HepG2 (cell line): ENCODE measurements around the gene TBKBP1. TPM values are rescaled to one million over a fixed set of nuclear protein-coding genes. Genes with fewer than 3 reads are reported as not detected.

Source experiments
- ATAC-seq: fragments of 200-7000 bp; cut with Tn5 transposase; 3 replicates; pipeline ENCODE4 v1.9.1; 2020; ENCODE audit warnings: mild to moderate bottlenecking, moderate library complexity
- BruUV-seq: library from RNA; stranded (reverse); fragments of 400-500 nt; replicated peaks from 2 replicates; lab custom pipeline; 2021; lab: Mats Ljungman, UMichigan
- CTCF ChIA-PET: fragments of 300-600 bp; formaldehyde crosslinking; extraction: SDS; loops from one replicate; lab custom pipeline; 2021; ENCODE audit warnings: low total read pairs, inconsistent platforms, low intra/inter-chr PET ratio; lab: Yijun Ruan, JAX
- POLR2A ChIA-PET: fragments of 350-600 bp; sonication (Branson Sonifier 250); formaldehyde crosslinking; loops from one replicate; lab custom pipeline; 2020; ENCODE audit warnings: antibody characterized with exemption, inconsistent platforms; lab: Yijun Ruan, JAX
- DNase-seq: peaks from one replicate; pipeline ENCODE4 v3.0.0-alpha.2; 2015; ENCODE audit warnings: low spot score
- FAIRE-seq: peaks from 3 replicates; lab custom pipeline; 2011; peaks lifted over from hg19 to GRCh38; lab: Jason Lieb, UNC
- H2AFZ ChIP-seq: one replicate; pipeline ENCODE4 v1.6.1; 2011; ENCODE audit warnings: low read length, inconsistent platforms
- H3K27ac ChIP-seq: fragments of 300-600 bp; 3 replicates; pipeline ENCODE4 v1.8.0; 2011; ENCODE audit warnings: mixed run types, mild to moderate bottlenecking, mixed read lengths, low read length, inconsistent platforms; ENCODE audit not compliant: insufficient read depth; ENCODE audit errors: extremely low read length
- H3K27me3 ChIP-seq, 2 experiments: fragments of 200-600 bp in 1 of 2; 2 replicates in 1 of 2; 3 replicates in 1 of 2; pipeline versions ENCODE4 v1.6.0 to v1.8.0; 2011; ENCODE audit warnings: low read length in 2 of 2, mild to moderate bottlenecking in 2 of 2, moderate library complexity in 2 of 2, inconsistent platforms in 1 of 2; ENCODE audit not compliant: insufficient read depth in 2 of 2, control insufficient read depth in 1 of 2
- H3K36me3 ChIP-seq, 2 experiments: fragments of 200-600 bp in 1 of 2; replicated peaks in 1 of 2; 2 replicates in 1 of 2; 3 replicates in 1 of 2; pipeline versions ENCODE4 v1.5.1 to v1.8.0; 2011; ENCODE audit warnings: low read length in 2 of 2, inconsistent platforms in 1 of 2; ENCODE audit not compliant: insufficient read depth in 2 of 2, control insufficient read depth in 1 of 2
- H3K4me1 ChIP-seq: 2 replicates; pipeline ENCODE4 v1.5.1; 2012; ENCODE audit warnings: low read length, inconsistent platforms; ENCODE audit not compliant: insufficient read depth
- H3K4me2 ChIP-seq: 2 replicates; pipeline ENCODE4 v1.6.0; 2011; ENCODE audit warnings: low read depth, low read length, inconsistent platforms
- H3K4me3 ChIP-seq, 3 experiments: fragments of 200-600 bp in 1 of 3; sonication (generic), shearing (Covaris generic) in 1 of 3; replicated peaks in 1 of 3; 2 replicates each; pipeline ENCODE4 v1.5.1; 2011 to 2016; ENCODE audit warnings: low read length in 3 of 3, inconsistent platforms in 2 of 3, low read depth in 2 of 3, mild to moderate bottlenecking in 2 of 3, control low read depth in 1 of 3, mixed read lengths in 1 of 3; ENCODE audit not compliant: insufficient read depth in 1 of 3
- H3K79me2 ChIP-seq: one replicate; pipeline ENCODE4 v1.6.1; 2011; ENCODE audit warnings: low read length, inconsistent platforms; ENCODE audit not compliant: insufficient read depth
- H3K9ac ChIP-seq: 2 replicates; pipeline ENCODE4 v1.6.0; 2011; ENCODE audit warnings: mild to moderate bottlenecking, low read depth, low read length, inconsistent platforms; ENCODE audit not compliant: insufficient read depth
- H3K9me3 ChIP-seq: 2 replicates; pipeline ENCODE4 v1.5.1; 2012; ENCODE audit warnings: mild to moderate bottlenecking, low read length
- H4K20me1 ChIP-seq: 2 replicates; pipeline ENCODE4 v1.6.0; 2011; ENCODE audit warnings: inconsistent platforms, mild to moderate bottlenecking, low read length, moderate library complexity; ENCODE audit not compliant: insufficient read depth
- CBX5 ChIP-seq: sonication (generic); formaldehyde crosslinking; IDR thresholded peaks from 2 replicates; pipeline ENCODE4 v1.4.0; 2020; ENCODE audit warnings: missing genetic modification reagents, borderline replicate concordance
- CENPT ChIP-seq: sonication (generic); formaldehyde crosslinking; IDR thresholded peaks from 2 replicates; pipeline ENCODE4 v1.8.0; 2022; ENCODE audit warnings: low read depth, mild to moderate bottlenecking, moderate library complexity, missing genetic modification reagents
- GTF2F1 ChIP-seq: fragments of 150-350 bp; IDR thresholded peaks from 2 replicates; pipeline ENCODE4 v1.6.1; 2014; ENCODE audit warnings: low read length
- LCORL ChIP-seq, 2 experiments: fragments of 450-650 bp in 1 of 2; sonication (generic) in 1 of 2; formaldehyde crosslinking in 1 of 2; IDR thresholded peaks; 2 replicates each; pipeline versions ENCODE4 v1.5.0 to v1.6.1; 2017 to 2020; ENCODE audit warnings: antibody characterized with exemption in 1 of 2, missing genetic modification reagents in 1 of 2
- MBD4 ChIP-seq: IDR thresholded peaks from 2 replicates; pipeline ENCODE4 v1.6.1; 2012; ENCODE audit warnings: low read length, inconsistent platforms, borderline replicate concordance
- SP140L ChIP-seq: sonication (generic); formaldehyde crosslinking; IDR thresholded peaks from 2 replicates; pipeline ENCODE4 v1.4.0; 2020; ENCODE audit warnings: missing genetic modification reagents, borderline replicate concordance
- STAT5B ChIP-seq: sonication (generic); formaldehyde crosslinking; IDR thresholded peaks from 2 replicates; pipeline ENCODE4 v1.4.0; 2020; ENCODE audit warnings: missing genetic modification reagents
- ZBTB21 ChIP-seq: sonication (generic); formaldehyde crosslinking; IDR thresholded peaks from 2 replicates; pipeline ENCODE4 v1.4.0; 2020; ENCODE audit warnings: missing genetic modification reagents
- ZNF253 ChIP-seq: sonication (generic); formaldehyde crosslinking; IDR thresholded peaks from 2 replicates; pipeline ENCODE4 v1.8.0; 2022; ENCODE audit warnings: mild to moderate bottlenecking, missing genetic modification reagents, borderline replicate concordance
- ZNF605 ChIP-seq: sonication (generic); formaldehyde crosslinking; IDR thresholded peaks from 2 replicates; pipeline ENCODE4 v1.8.0; 2022; ENCODE audit warnings: mild to moderate bottlenecking, missing genetic modification reagents
- ZNF672 ChIP-seq: sonication (generic); formaldehyde crosslinking; IDR thresholded peaks from 2 replicates; pipeline ENCODE4 v1.8.1; 2022; ENCODE audit warnings: missing genetic modification reagents
- WGBS: methylation state at CpG from one replicate; pipeline ENCODE4 v1.1.6; 2017; ENCODE audit warnings: low lambda C conversion rate; 5-methylcytosine and 5-hydroxymethylcytosine counted together
- in situ Hi-C: cut with HindIII; loops from 2 replicates; pipeline ENCODE4 v1.10.0; 2017; ENCODE audit warnings: low pct_unique_long_range_greater_than_20kb; ENCODE audit not compliant: extremely low pct_ligation_motif_present
- intact Hi-C: fragments of 100-400 bp; cut with micrococcal nuclease; formaldehyde crosslinking; loops from one replicate; pipeline ENCODE4 v1.10.0; 2022; ENCODE audit not compliant: unreplicated experiment
- polyA plus RNA-seq, 8 experiments: library from polyadenylated mRNA; depleted of rRNA in 3 of 8; stranded (reverse) in 7 of 8; unstranded in 1 of 8; fragments of >200 nt; fragmentation: Illumina TruSeq in 4 of 8; extraction: Trizol in 4 of 8; gene quantifications; 2 replicates each; pipeline versions ENCODE4 v1.2.1 to v1.2.3, GENCODE V29; 2011 to 2016; ENCODE audit warnings: low read depth in 4 of 8, missing spikeins in 1 of 8, mixed read lengths in 1 of 8; ENCODE audit not compliant: insufficient read depth in 1 of 8
- total RNA-seq, 5 experiments: library from RNA; depleted of rRNA; stranded (reverse); fragments of >200 nt; fragmentation: Illumina TruSeq; extraction: Trizol; gene quantifications; 2 replicates each; pipeline ENCODE4 v1.2.3, GENCODE V29; 2016; ENCODE audit warnings: low read depth in 1 of 5
- TF ChIP-seq, protein P1 (sequence below): sonication (generic); formaldehyde crosslinking; IDR thresholded peaks from 2 replicates; pipeline ENCODE4 v1.5.0; 2020; ENCODE audit warnings: missing genetic modification reagents
- TF ChIP-seq, protein P2 (sequence below): sonication (generic); formaldehyde crosslinking; IDR thresholded peaks from 2 replicates; pipeline ENCODE4 v1.4.0; 2020; ENCODE audit warnings: mild to moderate bottlenecking, low read depth, missing genetic modification reagents
- TF ChIP-seq, protein P3 (sequence below): sonication (generic); formaldehyde crosslinking; IDR thresholded peaks from 2 replicates; pipeline ENCODE4 v1.5.1; 2020; ENCODE audit warnings: mild to moderate bottlenecking, moderate library complexity, missing genetic modification reagents
- TF ChIP-seq, protein P4 (sequence below): sonication (generic); formaldehyde crosslinking; IDR thresholded peaks from 2 replicates; pipeline ENCODE4 v1.4.0; 2020; ENCODE audit warnings: mild to moderate bottlenecking, low read depth, missing genetic modification reagents
- TF ChIP-seq, protein P5 (sequence below): IDR thresholded peaks from 2 replicates; pipeline ENCODE4 v1.6.1; 2016; ENCODE audit warnings: mild to moderate bottlenecking
- TF ChIP-seq, protein P6 (sequence below): sonication (generic); formaldehyde crosslinking; IDR thresholded peaks from 2 replicates; pipeline ENCODE4 v1.5.0; 2020; ENCODE audit warnings: mild to moderate bottlenecking, missing genetic modification reagents, borderline replicate concordance

The TBKBP1 gene
- total and polyA plus RNA-seq, 2 of the 13 experiments (the other 11 are each of a cell fraction or from before 2014, with no cell fraction given) = 2.6 to 7.0 TPM

DNA sequence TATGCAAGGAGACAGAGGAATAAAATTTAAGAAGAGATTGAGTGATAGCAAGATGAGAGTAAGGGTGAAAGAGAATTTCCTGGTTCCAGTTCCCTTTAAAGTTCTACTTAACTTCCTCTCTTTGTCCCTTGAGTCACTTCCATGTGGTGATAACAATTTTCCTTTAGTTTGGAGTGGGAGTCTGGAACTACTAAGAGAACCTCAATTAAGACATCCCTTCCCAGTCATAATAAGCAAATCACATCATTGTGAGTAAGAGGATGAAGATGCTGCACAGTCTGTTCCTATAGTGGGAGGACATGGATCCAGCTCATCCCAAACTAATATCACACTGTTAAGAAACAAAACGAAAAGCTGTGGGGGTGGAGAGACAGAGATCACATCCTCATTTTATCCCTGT, 63.4 kb downstream of the TBKBP1 start:
- no peak overlapping the region for H3K4me2 ChIP-seq
- intact Hi-C loops (no loop called here), in situ Hi-C loops (no loop called here)
- 0% methylated on average over 1 of the region's 1 CpG for WGBS
- H3K9me3 ChIP-seq = peaks cover 10% of the 10 kb centered on the region
- FAIRE-seq = no peak
- no peak overlapping the region for H2AFZ ChIP-seq
- H3K27me3 ChIP-seq = peaks cover 2 to 11% of the 10 kb centered on the region in 2 experiments; a peak in 2 of 5 replicates
- H3K9ac ChIP-seq = no peak overlapping the region
- CTCF ChIA-PET = no interaction called here
- no peaks in the 10 kb centered on the region for H3K36me3 ChIP-seq
- no peak overlapping the region for H3K27ac ChIP-seq
- no peak for ATAC-seq
- H3K4me3 ChIP-seq = no peak overlapping the region
- POLR2A ChIA-PET = no interaction called here
- no peaks in the 10 kb centered on the region for H4K20me1 ChIP-seq
- DNase-seq = no peak
- no peaks in the 10 kb centered on the region for H3K79me2 ChIP-seq
- no TSS peak for BruUV-seq
- H3K4me1 ChIP-seq = no peaks in the 10 kb centered on the region
- TF ChIP-seq GTF2F1 (no peak), MBD4 (no peak), SP140L (CRISPR knock-in tag) (no peak), ZBTB21 (CRISPR knock-in tag) (no peak), STAT5B (CRISPR knock-in tag) (no peak), CBX5 (CRISPR knock-in tag) (no peak), ZNF253 (CRISPR knock-in tag) (no peak), CENPT (CRISPR knock-in tag) (no peak), ZNF672 (CRISPR knock-in tag) (no peak), ZNF605 (no peak), LCORL (IDR thresholded peaks at IDR 0.05) (no peak), LCORL (CRISPR knock-in tag; IDR thresholded peaks at IDR 0.05) (no peak)
- TF ChIP-seq, protein P1, sequence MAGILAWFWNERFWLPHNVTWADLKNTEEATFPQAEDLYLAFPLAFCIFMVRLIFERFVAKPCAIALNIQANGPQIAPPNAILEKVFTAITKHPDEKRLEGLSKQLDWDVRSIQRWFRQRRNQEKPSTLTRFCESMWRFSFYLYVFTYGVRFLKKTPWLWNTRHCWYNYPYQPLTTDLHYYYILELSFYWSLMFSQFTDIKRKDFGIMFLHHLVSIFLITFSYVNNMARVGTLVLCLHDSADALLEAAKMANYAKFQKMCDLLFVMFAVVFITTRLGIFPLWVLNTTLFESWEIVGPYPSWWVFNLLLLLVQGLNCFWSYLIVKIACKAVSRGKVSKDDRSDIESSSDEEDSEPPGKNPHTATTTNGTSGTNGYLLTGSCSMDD (CRISPR knock-in tag) = no peak
- TF ChIP-seq, protein P2, sequence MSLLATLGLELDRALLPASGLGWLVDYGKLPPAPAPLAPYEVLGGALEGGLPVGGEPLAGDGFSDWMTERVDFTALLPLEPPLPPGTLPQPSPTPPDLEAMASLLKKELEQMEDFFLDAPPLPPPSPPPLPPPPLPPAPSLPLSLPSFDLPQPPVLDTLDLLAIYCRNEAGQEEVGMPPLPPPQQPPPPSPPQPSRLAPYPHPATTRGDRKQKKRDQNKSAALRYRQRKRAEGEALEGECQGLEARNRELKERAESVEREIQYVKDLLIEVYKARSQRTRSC (CRISPR knock-in tag) = no peak
- TF ChIP-seq, protein P3, sequence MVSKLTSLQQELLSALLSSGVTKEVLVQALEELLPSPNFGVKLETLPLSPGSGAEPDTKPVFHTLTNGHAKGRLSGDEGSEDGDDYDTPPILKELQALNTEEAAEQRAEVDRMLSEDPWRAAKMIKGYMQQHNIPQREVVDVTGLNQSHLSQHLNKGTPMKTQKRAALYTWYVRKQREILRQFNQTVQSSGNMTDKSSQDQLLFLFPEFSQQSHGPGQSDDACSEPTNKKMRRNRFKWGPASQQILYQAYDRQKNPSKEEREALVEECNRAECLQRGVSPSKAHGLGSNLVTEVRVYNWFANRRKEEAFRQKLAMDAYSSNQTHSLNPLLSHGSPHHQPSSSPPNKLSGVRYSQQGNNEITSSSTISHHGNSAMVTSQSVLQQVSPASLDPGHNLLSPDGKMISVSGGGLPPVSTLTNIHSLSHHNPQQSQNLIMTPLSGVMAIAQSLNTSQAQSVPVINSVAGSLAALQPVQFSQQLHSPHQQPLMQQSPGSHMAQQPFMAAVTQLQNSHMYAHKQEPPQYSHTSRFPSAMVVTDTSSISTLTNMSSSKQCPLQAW (CRISPR knock-in tag) = no peak
- TF ChIP-seq, protein P4, sequence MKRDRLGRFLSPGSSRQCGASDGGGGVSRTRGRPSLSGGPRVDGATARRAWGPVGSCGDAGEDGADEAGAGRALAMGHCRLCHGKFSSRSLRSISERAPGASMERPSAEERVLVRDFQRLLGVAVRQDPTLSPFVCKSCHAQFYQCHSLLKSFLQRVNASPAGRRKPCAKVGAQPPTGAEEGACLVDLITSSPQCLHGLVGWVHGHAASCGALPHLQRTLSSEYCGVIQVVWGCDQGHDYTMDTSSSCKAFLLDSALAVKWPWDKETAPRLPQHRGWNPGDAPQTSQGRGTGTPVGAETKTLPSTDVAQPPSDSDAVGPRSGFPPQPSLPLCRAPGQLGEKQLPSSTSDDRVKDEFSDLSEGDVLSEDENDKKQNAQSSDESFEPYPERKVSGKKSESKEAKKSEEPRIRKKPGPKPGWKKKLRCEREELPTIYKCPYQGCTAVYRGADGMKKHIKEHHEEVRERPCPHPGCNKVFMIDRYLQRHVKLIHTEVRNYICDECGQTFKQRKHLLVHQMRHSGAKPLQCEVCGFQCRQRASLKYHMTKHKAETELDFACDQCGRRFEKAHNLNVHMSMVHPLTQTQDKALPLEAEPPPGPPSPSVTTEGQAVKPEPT = no peak
- TF ChIP-seq, protein P5, sequence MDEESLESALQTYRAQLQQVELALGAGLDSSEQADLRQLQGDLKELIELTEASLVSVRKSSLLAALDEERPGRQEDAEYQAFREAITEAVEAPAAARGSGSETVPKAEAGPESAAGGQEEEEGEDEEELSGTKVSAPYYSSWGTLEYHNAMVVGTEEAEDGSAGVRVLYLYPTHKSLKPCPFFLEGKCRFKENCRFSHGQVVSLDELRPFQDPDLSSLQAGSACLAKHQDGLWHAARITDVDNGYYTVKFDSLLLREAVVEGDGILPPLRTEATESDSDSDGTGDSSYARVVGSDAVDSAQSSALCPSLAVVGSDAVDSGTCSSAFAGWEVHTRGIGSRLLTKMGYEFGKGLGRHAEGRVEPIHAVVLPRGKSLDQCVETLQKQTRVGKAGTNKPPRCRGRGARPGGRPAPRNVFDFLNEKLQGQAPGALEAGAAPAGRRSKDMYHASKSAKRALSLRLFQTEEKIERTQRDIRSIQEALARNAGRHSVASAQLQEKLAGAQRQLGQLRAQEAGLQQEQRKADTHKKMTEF (CRISPR knock-in tag) = no peak
- TF ChIP-seq, protein P6, sequence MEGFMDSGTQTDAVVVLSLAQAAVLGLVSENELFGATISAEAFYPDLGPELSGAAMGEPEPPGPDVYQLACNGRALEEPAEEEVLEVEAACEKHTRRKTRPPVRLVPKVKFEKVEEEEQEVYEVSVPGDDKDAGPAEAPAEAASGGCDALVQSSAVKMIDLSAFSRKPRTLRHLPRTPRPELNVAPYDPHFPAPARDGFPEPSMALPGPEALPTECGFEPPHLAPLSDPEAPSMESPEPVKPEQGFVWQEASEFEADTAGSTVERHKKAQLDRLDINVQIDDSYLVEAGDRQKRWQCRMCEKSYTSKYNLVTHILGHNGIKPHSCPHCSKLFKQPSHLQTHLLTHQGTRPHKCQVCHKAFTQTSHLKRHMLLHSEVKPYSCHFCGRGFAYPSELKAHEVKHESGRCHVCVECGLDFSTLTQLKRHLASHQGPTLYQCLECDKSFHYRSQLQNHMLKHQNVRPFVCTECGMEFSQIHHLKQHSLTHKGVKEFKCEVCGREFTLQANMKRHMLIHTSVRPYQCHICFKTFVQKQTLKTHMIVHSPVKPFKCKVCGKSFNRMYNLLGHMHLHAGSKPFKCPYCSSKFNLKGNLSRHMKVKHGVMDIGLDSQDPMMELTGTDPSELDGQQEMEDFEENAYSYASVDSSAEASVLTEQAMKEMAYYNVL = no peak
